HCT116 (cell line): ENCODE measurements around the gene GRIK2. TPM values are rescaled to one million over a fixed set of nuclear protein-coding genes. Genes with fewer than 3 reads are reported as not detected.

Source experiments
- ATAC-seq: fragments of 200-7000 bp; cut with Tn5 transposase; 2 replicates; pipeline ENCODE4 v1.9.1; 2020; ENCODE audit warnings: mild to moderate bottlenecking, moderate library complexity
- BruUV-seq: library from RNA; stranded (reverse); fragments of 400-500 nt; replicated peaks from 2 replicates; lab custom pipeline; 2021; lab: Mats Ljungman, UMichigan
- CTCF ChIA-PET: fragments of 300-600 bp; sonication (Branson Sonifier 250); formaldehyde crosslinking; loops from one replicate; lab custom pipeline; 2021; ENCODE audit warnings: antibody characterized with exemption; lab: Charles Lee
- POLR2A ChIA-PET: fragments of 300-600, 350-600 bp; sonication (Branson Sonifier 250); formaldehyde crosslinking; loops from one replicate; lab custom pipeline; 2021; ENCODE audit warnings: antibody characterized with exemption; lab: Charles Lee
- RAD21 ChIA-PET, 2 experiments: fragments of 300-600 bp; sonication (Branson Sonifier 250); formaldehyde crosslinking; loops; one replicate each; lab custom pipeline; 2023; ENCODE audit warnings: low total read pairs in 2 of 2; ENCODE audit not compliant: uncharacterized antibody in 2 of 2, unreplicated experiment in 2 of 2, low non-redundant PET in 1 of 2; lab: Charles Lee
- DNase-seq: peaks from one replicate; pipeline ENCODE4 v3.0.0-alpha.2; 2010; ENCODE audit warnings: low read depth, low spot score
- H2AFZ ChIP-seq: fragments of 200-600 bp; shearing (Covaris generic), sonication (generic); 2 replicates; pipeline ENCODE4 v1.6.1; 2017; ENCODE audit warnings: low read depth, mixed run types, mixed read lengths, antibody characterized with exemption, low read length; ENCODE audit not compliant: poor library complexity, severe bottlenecking
- H3K27ac ChIP-seq: 2 replicates; pipeline ENCODE4 v1.5.1; 2012; ENCODE audit warnings: low read depth, low read length
- H3K27me3 ChIP-seq: fragments of 200-600 bp; sonication (generic); 2 replicates; pipeline ENCODE4 v1.6.1; 2016; ENCODE audit warnings: mixed run types, low read length, mixed read lengths; ENCODE audit not compliant: insufficient read depth
- H3K36me3 ChIP-seq, 2 experiments: fragments of 200-500 bp in 1 of 2; fragments of 200-600 bp in 1 of 2; sonication (Bioruptor generic) in 1 of 2; sonication (generic) in 1 of 2; 2 replicates each; pipeline versions ENCODE4 v1.5.1 to v1.6.1; 2014 to 2016; ENCODE audit warnings: low read length in 2 of 2, inconsistent platforms in 1 of 2, mixed read lengths in 1 of 2, mixed run types in 1 of 2; ENCODE audit not compliant: insufficient read depth in 2 of 2, control insufficient read depth in 1 of 2
- H3K4me1 ChIP-seq, 2 experiments: fragments of 200-600 bp in 1 of 2; sonication (generic) in 1 of 2; 2 replicates each; pipeline versions ENCODE4 v1.5.1 to v1.6.1; 2012 to 2017; ENCODE audit warnings: low read length in 2 of 2, inconsistent platforms in 1 of 2, mild to moderate bottlenecking in 1 of 2, mixed read lengths in 1 of 2, mixed run types in 1 of 2, moderate library complexity in 1 of 2; ENCODE audit not compliant: insufficient read depth in 2 of 2, control insufficient read depth in 1 of 2
- H3K4me2 ChIP-seq: fragments of 200-600 bp; sonication (generic); 2 replicates; pipeline ENCODE4 v1.6.1; 2017; ENCODE audit warnings: mixed run types, low read length, mixed read lengths
- H3K4me3 ChIP-seq, 2 experiments: fragments of 200-600 bp in 1 of 2; sonication (generic) in 1 of 2; replicated peaks in 1 of 2; 2 replicates each; pipeline ENCODE4 v1.5.1; 2011 to 2016; ENCODE audit warnings: low read length in 2 of 2, control low read depth in 1 of 2, low read depth in 1 of 2, mild to moderate bottlenecking in 1 of 2, mixed read lengths in 1 of 2, mixed run types in 1 of 2
- H3K79me2 ChIP-seq: fragments of 200-600 bp; sonication (generic); 2 replicates; pipeline ENCODE4 v1.6.1; 2017; ENCODE audit warnings: mild to moderate bottlenecking, mixed run types, low read length, moderate library complexity, mixed read lengths; ENCODE audit not compliant: insufficient read depth
- H3K9ac ChIP-seq: fragments of 200-600 bp; sonication (generic); 2 replicates; pipeline ENCODE4 v1.6.1; 2016; ENCODE audit warnings: low read length, mixed read lengths
- H3K9me2 ChIP-seq: fragments of 200-600 bp; sonication (generic), shearing (Covaris generic); 2 replicates; pipeline ENCODE4 v1.6.1; 2017; ENCODE audit warnings: mixed run types, mild to moderate bottlenecking, moderate library complexity; ENCODE audit not compliant: insufficient read depth
- H3K9me3 ChIP-seq, 2 experiments: fragments of 200-500 bp in 1 of 2; fragments of 200-600 bp in 1 of 2; sonication (Bioruptor generic) in 1 of 2; sonication (generic) in 1 of 2; 2 replicates each; pipeline ENCODE4 v1.6.1; 2014 to 2017; ENCODE audit warnings: low read length in 2 of 2, mixed read lengths in 2 of 2, inconsistent platforms in 1 of 2, low read depth in 1 of 2, mild to moderate bottlenecking in 1 of 2, mixed run types in 1 of 2, moderate library complexity in 1 of 2; ENCODE audit not compliant: control insufficient read depth in 1 of 2, insufficient read depth in 1 of 2
- H4K20me1 ChIP-seq: fragments of 200-600 bp; sonication (generic), shearing (Covaris generic); 2 replicates; pipeline ENCODE4 v1.6.1; 2017; ENCODE audit warnings: mixed run types, mild to moderate bottlenecking, moderate library complexity; ENCODE audit not compliant: insufficient read depth
- RAD21 ChIP-seq: IDR thresholded peaks from 2 replicates; pipeline ENCODE4 v1.6.1; 2012; ENCODE audit warnings: low read depth, mild to moderate bottlenecking
- intact Hi-C: fragments of 100-400 bp; cut with micrococcal nuclease; formaldehyde crosslinking; loops from 2 replicates; pipeline ENCODE4 v1.10.0; 2022
- total RNA-seq: library from RNA; stranded (reverse); gene quantifications from one replicate; pipeline ENCODE4 v1.2.1, GENCODE V29; 2021; ENCODE audit not compliant: unreplicated experiment
- TF ChIP-seq, protein P1 (sequence below), 3 experiments: fragments of 200-600 bp in 1 of 3; sonication (generic) in 1 of 3; IDR thresholded peaks in 2 of 3; conservative IDR thresholded peaks in 1 of 3; 2 replicates each; pipeline ENCODE4 v1.5.1; 2012 to 2017; ENCODE audit warnings: low read depth in 2 of 3, low read length in 2 of 3, antibody characterized with exemption in 1 of 3, borderline replicate concordance in 1 of 3, control low read depth in 1 of 3, mild to moderate bottlenecking in 1 of 3, mixed read lengths in 1 of 3, mixed run types in 1 of 3, moderate library complexity in 1 of 3; ENCODE audit not compliant: insufficient read depth in 1 of 3
- TF ChIP-seq, protein P2 (sequence below): IDR thresholded peaks from 2 replicates; pipeline ENCODE4 v1.6.1; 2011; ENCODE audit warnings: mild to moderate bottlenecking, low read length, moderate library complexity; ENCODE audit not compliant: insufficient replicate concordance; ENCODE audit errors: extremely low read depth

GRIK2 gene
- total RNA-seq, 1 experiment from 2014 or later: 0.64 TPM

DNA sequence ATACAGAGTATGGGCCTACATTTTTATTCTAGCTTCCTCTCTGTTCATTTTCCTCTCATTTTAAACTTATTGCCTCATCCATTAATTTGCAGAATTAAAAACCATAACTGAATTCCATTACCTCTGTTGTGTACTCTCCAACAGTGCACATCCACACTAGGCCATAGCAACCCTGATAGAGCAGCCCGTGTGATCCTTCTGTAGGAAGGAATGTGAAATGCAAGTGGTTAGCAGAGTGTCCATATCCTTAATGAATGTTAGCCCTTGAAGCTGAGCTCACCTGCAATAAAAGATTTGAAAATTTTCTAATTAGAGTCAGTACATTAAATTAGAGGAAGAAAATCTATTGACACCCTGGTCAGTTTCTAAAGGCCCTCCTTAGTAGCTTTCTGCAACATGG lies 6.5 kb upstream of the GRIK2 start:
- Histone ChIP-seq H3K79me2 (no peaks in the 10 kb centered on the region), H3K9me3 (no peaks in the 10 kb centered on the region), H2AFZ (no peak overlapping the region), H4K20me1 (no peaks in the 10 kb centered on the region), H3K4me2 (no peak overlapping the region), H3K9me2 (no peaks in the 10 kb centered on the region), H3K36me3 (no peaks in the 10 kb centered on the region), H3K9ac (no peak overlapping the region), H3K27ac (no peak overlapping the region), H3K27me3 (no peaks in the 10 kb centered on the region), H3K4me3 (no peak overlapping the region), H3K4me1 (no peaks in the 10 kb centered on the region)
- ChIA-PET RAD21 (no interaction called here), POLR2A (no interaction called here), CTCF (no interaction called here)
- ATAC-seq: peak; percentile 82
- TF ChIP-seq, protein P1, sequence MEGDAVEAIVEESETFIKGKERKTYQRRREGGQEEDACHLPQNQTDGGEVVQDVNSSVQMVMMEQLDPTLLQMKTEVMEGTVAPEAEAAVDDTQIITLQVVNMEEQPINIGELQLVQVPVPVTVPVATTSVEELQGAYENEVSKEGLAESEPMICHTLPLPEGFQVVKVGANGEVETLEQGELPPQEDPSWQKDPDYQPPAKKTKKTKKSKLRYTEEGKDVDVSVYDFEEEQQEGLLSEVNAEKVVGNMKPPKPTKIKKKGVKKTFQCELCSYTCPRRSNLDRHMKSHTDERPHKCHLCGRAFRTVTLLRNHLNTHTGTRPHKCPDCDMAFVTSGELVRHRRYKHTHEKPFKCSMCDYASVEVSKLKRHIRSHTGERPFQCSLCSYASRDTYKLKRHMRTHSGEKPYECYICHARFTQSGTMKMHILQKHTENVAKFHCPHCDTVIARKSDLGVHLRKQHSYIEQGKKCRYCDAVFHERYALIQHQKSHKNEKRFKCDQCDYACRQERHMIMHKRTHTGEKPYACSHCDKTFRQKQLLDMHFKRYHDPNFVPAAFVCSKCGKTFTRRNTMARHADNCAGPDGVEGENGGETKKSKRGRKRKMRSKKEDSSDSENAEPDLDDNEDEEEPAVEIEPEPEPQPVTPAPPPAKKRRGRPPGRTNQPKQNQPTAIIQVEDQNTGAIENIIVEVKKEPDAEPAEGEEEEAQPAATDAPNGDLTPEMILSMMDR (IDR thresholded peaks at IDR 0.05 in 2 of 3, conservative IDR thresholded peaks at IDR 0.05 in 1 of 3; ENCODE audit: borderline replicate concordance in 1 of 3, insufficient read depth in 1 of 3, low read depth in 2 of 3, low read length in 2 of 3): peak; percentile 8 to 45 (median 35); a peak in 5 of 6 replicates
- TF ChIP-seq, protein P2, sequence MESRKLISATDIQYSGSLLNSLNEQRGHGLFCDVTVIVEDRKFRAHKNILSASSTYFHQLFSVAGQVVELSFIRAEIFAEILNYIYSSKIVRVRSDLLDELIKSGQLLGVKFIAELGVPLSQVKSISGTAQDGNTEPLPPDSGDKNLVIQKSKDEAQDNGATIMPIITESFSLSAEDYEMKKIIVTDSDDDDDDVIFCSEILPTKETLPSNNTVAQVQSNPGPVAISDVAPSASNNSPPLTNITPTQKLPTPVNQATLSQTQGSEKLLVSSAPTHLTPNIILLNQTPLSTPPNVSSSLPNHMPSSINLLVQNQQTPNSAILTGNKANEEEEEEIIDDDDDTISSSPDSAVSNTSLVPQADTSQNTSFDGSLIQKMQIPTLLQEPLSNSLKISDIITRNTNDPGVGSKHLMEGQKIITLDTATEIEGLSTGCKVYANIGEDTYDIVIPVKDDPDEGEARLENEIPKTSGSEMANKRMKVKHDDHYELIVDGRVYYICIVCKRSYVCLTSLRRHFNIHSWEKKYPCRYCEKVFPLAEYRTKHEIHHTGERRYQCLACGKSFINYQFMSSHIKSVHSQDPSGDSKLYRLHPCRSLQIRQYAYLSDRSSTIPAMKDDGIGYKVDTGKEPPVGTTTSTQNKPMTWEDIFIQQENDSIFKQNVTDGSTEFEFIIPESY: no peak
- TF ChIP-seq RAD21: peak; percentile 33; the same call in 1 of the 2 replicates
- no TSS peak for BruUV-seq
- intact Hi-C loops: no loop called here
- no peak for DNase-seq
